Measurements from ENCODE around the gene AOPEP.
"Not testable (repeated sequence)": the region's sequence is repeated elsewhere in the genome, so short reads cannot be mapped to it uniquely, and the experiment has no call there.

AOPEP gene

GRCh38 chr9:95003689-95004410 lies 277.4 kb downstream of the AOPEP start:
- no peak for DNase-seq

DNA sequence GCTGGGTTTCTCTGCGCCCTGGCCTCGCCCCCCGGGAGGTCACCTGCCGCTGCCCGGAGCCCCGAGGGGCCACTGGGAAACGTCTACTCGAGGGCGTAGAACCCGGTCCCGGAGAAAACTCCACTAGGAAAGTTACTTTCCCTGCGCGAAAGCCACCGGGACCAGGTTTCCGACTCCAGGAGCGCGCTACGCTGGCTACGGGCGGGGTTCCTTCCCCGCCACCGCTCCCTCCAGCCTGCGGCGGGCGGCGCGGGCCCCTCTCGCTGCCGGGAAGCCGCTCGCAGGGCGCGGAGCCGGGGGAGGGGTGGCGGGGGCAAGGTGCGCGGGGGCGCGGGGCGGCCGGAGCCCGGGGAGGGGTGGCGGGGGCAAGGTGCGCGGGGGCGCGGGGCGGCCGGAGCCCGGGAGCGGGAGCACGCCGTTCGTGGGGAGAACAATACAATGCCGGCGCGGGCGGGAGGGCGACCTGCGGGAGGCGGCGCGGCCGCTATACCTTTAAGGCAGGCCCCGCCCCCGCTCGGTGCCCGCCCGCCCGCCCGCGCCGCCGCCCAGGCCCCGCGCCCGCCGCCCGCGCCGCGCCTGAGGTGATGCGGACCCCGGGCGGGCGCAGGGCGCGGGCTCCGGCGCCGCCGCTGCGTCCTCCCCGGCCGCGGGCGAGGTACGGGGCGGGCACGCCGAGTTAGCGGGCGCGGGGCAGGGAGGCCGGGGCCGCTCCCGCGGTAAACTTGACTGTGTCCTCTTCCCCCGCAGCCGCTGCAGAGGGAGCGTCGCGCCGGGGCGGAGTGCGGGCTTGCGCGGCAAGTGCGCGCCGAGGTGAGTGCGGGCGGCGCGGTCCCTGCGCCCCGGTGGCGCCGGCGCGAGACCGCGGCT lies 278.1 kb downstream of the AOPEP start:
- DNase-seq: no peak

DNA sequence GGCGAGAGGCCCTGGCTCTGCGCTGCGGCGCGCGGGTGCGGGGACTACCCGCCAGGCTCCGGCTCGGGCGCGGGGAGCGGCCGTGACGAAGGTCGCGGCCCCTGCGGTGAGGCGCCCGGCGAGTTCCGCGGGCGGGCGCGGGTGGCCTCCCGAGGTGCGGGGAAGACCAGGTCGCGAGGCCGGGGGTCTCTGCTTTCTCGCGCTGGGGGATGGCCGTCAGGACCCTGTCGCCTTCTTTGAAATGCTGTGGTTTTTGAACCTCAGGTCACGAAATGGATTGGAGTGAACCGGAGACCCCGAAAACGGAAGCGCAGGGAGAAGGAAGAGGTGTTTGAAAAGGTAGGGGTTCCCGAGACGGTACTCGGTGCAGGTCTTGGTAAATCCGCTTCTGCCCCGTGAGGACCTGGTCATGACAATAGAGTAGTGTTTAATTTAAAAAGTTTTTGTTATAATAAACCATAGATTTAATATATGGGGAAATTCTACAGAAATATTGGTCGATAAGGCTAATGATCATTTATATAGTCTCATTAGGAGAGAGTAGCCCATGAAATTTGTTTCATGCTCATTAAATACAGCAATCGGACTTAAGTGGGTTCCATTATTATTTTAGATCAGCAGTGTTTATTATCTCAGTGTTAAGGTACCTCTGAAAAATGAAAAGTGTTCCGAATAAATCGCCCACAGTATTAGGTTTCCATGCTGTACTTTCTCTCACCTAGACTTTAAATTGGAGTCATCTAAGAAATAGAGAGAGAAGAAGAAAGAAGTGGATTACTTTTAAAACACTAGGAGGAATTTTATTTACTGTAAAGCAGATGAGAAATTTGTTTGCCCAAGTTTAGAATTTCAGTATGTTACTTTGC lies 279.0 kb downstream of the AOPEP start:
- peak; percentile 68 for DNase-seq

GRCh38 chr9:95007226-95007869 lies 280.8 kb downstream of the AOPEP start:
- peak; percentile 64 for DNase-seq

DNA sequence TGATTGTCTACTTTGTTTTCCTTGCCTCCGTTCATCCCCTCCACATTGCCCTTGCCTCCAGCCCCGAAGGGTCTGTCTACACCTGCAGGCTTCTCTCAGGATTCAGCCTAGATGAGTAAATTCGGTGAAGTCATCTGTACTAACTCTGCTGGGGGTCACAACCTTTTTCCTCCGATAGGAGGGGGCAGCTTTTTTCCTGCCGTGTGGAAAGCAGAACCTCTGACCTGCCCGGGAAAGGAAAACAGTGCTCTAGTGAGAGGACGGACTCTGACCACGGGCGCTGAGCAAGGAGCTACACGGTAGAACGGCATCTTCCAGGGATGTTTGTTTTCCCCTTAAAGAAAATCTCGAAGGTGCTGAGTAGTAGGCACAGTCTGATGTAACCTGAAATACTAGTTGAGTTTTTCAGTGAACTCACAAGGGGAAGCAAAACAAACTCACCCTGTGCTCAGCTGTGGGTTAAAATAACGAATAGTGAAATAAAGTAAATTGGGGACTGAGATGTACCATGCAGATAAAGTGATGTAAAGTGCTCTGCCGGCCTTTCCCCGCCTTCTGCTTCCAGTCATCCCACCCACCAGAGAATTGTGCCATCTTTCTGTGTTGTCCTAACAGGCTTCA lies 281.8 kb downstream of the AOPEP start:
- DNase-seq: peak; percentile 58

DNA sequence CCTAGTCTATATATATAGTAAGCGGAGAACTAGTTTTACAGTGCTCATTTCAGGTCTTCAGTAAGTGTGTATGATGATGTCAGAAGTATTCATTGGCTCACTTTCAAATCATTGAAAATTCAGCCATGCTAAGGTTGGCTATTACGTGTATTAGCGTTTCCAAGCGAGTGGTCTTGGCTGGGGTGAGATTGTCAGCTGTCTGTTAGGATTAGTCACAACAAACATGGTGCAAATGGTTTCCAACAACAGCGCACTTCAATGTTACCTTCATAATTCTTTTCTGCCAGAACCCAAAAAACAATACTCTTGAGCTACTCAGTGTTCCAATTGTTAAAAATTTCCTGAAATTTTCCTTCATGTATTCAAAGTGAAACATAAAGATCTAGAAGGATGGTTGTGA lies 283.0 kb downstream of the AOPEP start:
- peak; percentile 90 for DNase-seq

- DNase-seq: no peak
Measured at GRCh38 chr9:95010431-95010838, 283.9 kb downstream of the AOPEP start.

- no peak for DNase-seq
Measured at GRCh38 chr9:95012035-95012708, 285.7 kb downstream of the AOPEP start.

GRCh38 chr9:95012902-95013301 lies 286.4 kb downstream of the AOPEP start:
- DNase-seq: no peak

DNA sequence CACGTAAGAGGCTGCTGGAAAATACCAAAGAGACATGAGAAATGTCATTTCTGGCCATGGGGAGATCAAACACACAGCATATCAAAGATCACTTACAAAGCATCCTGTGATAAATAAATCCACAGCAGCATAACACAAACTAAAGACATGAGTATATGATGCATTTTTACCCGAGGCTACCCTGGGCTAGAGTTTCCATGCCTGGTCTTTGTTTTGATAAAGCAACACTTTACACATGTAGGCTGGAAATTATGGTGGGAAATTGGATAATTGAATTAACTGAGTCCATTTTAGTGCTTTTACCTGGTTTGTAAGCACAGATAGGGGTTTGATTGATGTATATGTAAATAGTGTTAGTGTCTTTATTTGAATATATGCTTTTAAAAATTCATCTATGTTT lies 288.4 kb downstream of the AOPEP start:
- DNase-seq: no peak

DNA sequence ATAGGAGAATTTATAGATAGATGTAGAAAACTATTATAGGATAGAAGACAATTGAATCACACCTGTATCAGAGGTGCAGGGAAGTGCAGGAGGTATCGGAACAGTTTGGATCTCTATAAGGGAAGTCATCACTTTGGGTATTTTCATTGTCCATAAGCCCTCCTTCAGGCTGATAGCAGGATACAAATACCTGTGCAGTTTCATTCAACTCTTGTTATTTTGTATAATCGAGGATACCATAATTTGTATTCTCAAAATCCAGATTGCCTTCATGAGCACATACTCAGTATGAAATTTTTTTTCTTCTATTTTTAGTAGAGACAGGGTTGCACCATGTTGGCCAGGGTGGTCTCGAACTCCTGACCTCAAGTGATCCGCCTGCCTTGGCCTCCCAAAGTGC lies 289.1 kb downstream of the AOPEP start:
- no peak for DNase-seq

GRCh38 chr9:95017062-95017461 lies 290.6 kb downstream of the AOPEP start:
- no peak for DNase-seq

DNA sequence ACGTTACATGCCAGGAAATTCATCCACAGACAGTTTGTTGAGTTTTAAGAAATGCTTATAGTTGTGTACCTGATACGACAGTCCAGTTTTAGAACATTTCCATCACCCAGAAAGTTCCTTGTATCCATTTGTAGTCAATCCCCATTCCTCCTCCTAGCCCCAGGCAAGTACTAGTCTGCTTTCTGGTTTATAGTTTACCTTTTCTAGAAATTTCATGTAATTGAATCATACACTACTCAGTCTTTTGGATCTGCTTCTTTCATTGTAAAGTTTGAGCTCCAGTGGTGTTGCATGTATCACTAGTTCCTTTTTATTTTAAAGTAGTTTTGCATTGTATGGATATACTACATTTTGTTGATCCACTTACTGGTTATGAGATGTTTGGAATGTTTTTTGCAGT lies 291.2 kb downstream of the AOPEP start:
- DNase-seq: no peak

GRCh38 chr9:95018099-95018936 lies 291.8 kb downstream of the AOPEP start:
- no peak for DNase-seq

DNA sequence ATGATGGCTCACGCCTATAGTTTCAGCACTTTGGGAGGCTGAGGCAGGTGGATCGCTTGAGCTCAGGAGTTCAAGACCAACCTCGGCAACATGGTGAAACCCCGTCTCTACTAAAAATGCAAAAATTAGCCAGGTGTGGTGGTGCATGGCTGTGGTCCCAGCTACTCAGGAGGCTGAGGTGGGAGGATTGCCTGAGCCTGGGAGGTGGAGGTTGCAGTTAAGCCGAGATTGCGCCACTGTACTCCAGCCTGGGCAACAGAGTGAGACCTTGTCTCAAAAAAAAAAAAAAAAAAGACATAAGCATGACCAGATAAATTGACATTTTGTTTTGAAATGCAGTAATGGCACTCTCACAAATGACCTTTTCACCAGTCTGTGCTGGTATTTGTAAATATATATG lies 294.1 kb downstream of the AOPEP start:
- not testable (repeated sequence) for DNase-seq

GRCh38 chr9:95021166-95021886 lies 294.8 kb downstream of the AOPEP start:
- DNase-seq: no peak

DNA sequence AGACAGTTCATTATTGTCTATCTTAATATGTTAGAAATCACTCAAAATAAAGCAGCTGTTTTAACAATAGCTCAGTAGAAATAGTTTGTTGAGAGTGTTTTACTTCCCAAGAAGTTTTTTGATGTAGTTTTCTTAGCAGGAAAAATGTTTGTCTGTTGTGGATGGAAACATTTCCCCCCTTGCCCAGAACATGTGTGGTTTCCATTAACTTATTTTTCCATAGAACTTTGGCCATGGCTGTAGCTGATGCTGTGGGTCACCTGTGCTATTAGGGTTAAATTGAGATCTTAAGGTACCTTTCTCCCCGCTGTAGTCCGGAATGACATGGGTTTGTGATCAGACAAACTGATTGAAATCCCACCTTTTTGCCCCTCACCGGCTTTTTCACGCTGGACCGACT lies 296.2 kb downstream of the AOPEP start:
- DNase-seq: no peak

DNA sequence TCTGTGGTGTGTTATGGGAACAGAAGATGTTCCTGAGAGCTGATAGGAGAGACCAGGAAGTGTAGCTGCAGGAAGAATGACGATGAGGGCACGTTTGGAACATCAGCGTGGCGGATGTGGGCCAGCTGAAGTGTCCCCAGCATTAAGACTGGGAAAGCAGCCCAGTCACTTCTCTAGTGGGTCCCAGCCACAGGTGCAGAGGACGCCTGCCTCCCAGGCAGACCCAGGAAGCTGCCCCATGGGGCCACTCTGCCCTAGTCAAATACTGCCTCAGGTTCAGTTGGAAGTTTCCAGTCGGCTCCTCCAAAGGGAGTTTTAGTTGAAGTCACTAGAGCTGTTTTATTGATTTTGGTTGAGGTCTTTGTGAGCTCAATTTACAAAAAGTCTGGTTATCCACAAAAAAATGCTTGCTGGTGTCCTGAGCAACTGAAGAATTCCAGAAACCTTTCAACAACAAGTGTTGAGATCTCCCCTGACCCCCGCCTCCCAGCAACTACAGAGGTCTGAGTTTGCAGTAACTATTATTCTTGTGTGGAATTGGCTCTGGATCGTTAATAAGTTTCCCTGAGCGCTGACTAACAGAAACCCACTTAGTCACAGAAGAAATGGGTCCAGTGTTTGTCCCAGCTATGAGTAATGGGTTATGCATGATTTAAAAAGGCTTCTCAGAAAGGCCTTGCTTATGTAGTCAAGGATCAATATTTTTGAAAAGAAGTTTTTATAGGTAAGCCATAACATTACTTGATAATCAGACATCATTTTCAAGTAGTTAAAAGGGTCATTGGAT lies 296.9 kb downstream of the AOPEP start:
- DNase-seq: peak; percentile 81

GRCh38 chr9:95024097-95024671 lies 297.7 kb downstream of the AOPEP start:
- DNase-seq: peak; percentile 30

All from NCI-H2029 treated with DMSO at 0.1 percent for 48 hours (cell line).